Stimulated activated naive CD8-positive, alpha-beta T cell treated with anti-CD3 and anti-CD28 coated beads, Interleukin-15, amount 100 ng/mL, for 72 hours (primary cell): ENCODE data around the gene PIWIL1.
A peak's percentile ranks its signal among the peaks of the same experiment; 100 is the strongest.

Source experiments
- ATAC-seq: fragments of 150-1000 bp; cut with Tn5 transposase; 2 replicates; pipeline ENCODE4 v1.10.0; 2021; ENCODE audit warnings: mild to moderate bottlenecking, moderate library complexity
- DNase-seq, 2 donors: peaks; one replicate each; pipeline ENCODE4 v3.0.0; 2021 to 2022
- H3K27ac Mint-ChIP-seq, 2 donors: one replicate each; pipeline ENCODE4 v1.8.0; 2022; ENCODE audit warnings: mild to moderate bottlenecking in 2 of 2, mixed read lengths in 2 of 2, moderate library complexity in 2 of 2
- H3K27me3 Mint-ChIP-seq: one replicate; pipeline ENCODE4 v1.8.0; 2022; ENCODE audit warnings: mixed read lengths
- H3K4me1 Mint-ChIP-seq: one replicate; pipeline ENCODE4 v1.8.0; 2022; ENCODE audit warnings: mild to moderate bottlenecking, mixed read lengths
- H3K4me3 Mint-ChIP-seq, 2 donors: one replicate each; pipeline ENCODE4 v1.8.0; 2022; ENCODE audit warnings: mild to moderate bottlenecking in 2 of 2, mixed read lengths in 2 of 2, moderate library complexity in 1 of 2
- H3K9me3 Mint-ChIP-seq, 2 donors: one replicate each; pipeline ENCODE4 v1.8.0; 2022; ENCODE audit warnings: mixed read lengths in 2 of 2

Gene PIWIL1

GRCh38 chr12:130337488-130338303 is at the start of gene PIWIL1:
PIWIL1 (plus strand) TSS chr12:130337887; CDS start chr12:130342592, 4,705 bp downstream.
- H3K9me3 Mint-ChIP-seq: no peaks in the 10 kb centered on the region
- DNase-seq (no peak), ATAC-seq (peak; percentile 40)
- no peaks in the 10 kb centered on the region for H3K4me1 Mint-ChIP-seq
- H3K4me3 Mint-ChIP-seq: no peak within 1 kb of the TSS
- H3K27ac Mint-ChIP-seq: no peak within 1 kb of the TSS
- peaks cover 64% of the 10 kb centered on the region for H3K27me3 Mint-ChIP-seq

- H3K4me1 Mint-ChIP-seq: no peaks in the 10 kb centered on the region
- H3K9me3 Mint-ChIP-seq: peaks cover 2 to 35% of the 10 kb centered on the region in 2 donors
- no peak for DNase-seq
- peaks cover 19% of the 10 kb centered on the region for H3K27me3 Mint-ChIP-seq
- no peak overlapping the region for H3K4me3 Mint-ChIP-seq
- ATAC-seq: no peak
- H3K27ac Mint-ChIP-seq: no peak overlapping the region
Observed at GRCh38 chr12:130288206-130288605, 49.5 kb upstream of the PIWIL1 start.

DNA sequence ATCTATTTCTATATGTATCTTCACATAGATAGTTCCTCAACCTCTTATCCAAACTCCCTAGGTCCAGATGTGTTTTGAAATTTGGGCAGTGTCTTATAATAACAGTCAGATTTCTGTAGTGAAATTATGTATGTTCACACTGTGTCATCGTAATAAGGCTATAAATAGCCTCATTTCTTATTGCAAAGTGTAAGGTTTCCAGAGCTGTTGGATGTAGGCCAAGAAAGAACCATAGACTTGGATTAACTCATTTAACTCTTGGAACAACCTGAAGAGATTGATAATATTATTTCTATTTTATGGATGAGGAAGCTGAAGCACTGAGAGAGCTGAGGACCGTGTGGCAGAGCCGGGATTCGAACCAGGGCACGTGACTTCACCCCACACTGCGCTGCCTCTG is 49.0 kb upstream of the PIWIL1 start:
- Mint-ChIP-seq H3K27ac (no peak overlapping the region), H3K27me3 (peaks cover 17% of the 10 kb centered on the region), H3K4me1 (no peaks in the 10 kb centered on the region), H3K4me3 (no peak overlapping the region), H3K9me3 (peaks cover 4 to 30% of the 10 kb centered on the region in 2 donors)
- ATAC-seq: no peak
- DNase-seq: no peak

- no peak for ATAC-seq
- DNase-seq: no peak
- Mint-ChIP-seq H3K27me3 (peaks cover 17% of the 10 kb centered on the region), H3K27ac (no peak overlapping the region), H3K4me3 (no peak overlapping the region), H3K4me1 (no peaks in the 10 kb centered on the region), H3K9me3 (peaks cover 4 to 16% of the 10 kb centered on the region in 2 donors)
Observed at GRCh38 chr12:130290114-130290513, 47.6 kb upstream of the PIWIL1 start.

DNA sequence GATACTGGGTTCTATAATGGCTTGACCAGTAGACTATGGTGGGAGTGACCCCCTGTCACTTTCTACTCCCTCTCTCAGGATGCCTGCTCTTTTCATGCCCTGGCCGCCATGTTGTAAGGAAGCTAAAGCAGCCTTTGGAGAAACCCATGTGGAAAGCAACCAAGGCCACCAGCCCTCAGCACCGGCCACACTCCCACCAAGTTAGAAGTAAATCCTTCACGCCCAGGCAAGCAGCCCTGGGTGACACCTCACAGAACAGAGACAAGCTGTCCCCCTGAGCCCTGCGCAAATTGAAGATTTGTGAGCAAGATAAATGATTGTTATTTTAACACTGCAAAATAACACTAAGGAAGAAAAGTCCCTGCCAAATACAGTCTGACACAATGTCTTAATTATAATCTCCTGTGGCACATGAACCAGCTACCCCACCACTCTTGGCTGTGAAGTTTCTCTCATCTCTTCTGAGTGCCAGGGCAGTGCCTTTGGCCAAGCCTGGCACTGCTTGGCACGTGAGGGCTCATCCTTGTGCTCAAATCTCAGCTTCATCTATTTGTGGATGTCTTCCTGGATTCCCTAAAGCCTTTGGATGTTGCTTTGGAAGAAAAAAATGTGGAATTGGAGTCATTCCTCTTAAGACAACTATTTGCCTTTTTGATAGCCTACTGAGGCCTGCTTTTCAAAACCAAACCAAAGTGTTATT is 39.2 kb upstream of the PIWIL1 start:
- H3K27me3 Mint-ChIP-seq: no peaks in the 10 kb centered on the region
- no peaks in the 10 kb centered on the region for H3K4me1 Mint-ChIP-seq
- peaks cover 9 to 15% of the 10 kb centered on the region in 2 donors for H3K9me3 Mint-ChIP-seq
- no peak overlapping the region for H3K27ac Mint-ChIP-seq
- DNase-seq (no peak), ATAC-seq (no peak)
- H3K4me3 Mint-ChIP-seq: no peak overlapping the region

DNA sequence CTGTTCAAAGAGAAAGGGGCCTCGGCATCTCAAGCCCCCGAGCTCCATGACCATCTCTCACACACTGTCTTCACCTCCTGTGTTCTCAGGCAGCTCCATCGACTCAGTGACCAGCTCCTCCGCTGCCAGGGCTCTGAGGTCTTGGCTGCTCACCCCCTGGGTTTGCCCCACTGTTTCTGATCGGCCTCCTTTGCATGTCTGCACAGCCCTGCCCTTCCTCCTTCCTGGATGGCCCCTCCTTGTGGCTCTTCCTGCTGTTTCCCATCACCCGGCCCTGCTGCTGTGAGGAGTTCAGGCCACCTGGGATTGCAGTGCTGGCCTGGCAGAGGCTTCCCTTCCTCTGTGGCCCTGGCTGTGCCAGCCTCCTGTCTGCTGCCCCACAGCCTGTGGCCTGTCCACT is 38.1 kb upstream of the PIWIL1 start:
- peaks cover 9 to 15% of the 10 kb centered on the region in 2 donors for H3K9me3 Mint-ChIP-seq
- DNase-seq (no peak), ATAC-seq (no peak)
- H3K27ac Mint-ChIP-seq: peak overlapping the region in 1 of 2 donors; percentile 34
- no peak overlapping the region for H3K4me3 Mint-ChIP-seq
- no peaks in the 10 kb centered on the region for H3K27me3 Mint-ChIP-seq
- no peaks in the 10 kb centered on the region for H3K4me1 Mint-ChIP-seq

- no peaks in the 10 kb centered on the region for H3K27me3 Mint-ChIP-seq
- no peak overlapping the region for H3K27ac Mint-ChIP-seq
- no peak overlapping the region for H3K4me3 Mint-ChIP-seq
- peaks cover 9 to 15% of the 10 kb centered on the region in 2 donors for H3K9me3 Mint-ChIP-seq
- H3K4me1 Mint-ChIP-seq: no peaks in the 10 kb centered on the region
- ATAC-seq (no peak), DNase-seq (no peak)
Observed at GRCh38 chr12:130300090-130300489, 37.6 kb upstream of the PIWIL1 start.

DNA sequence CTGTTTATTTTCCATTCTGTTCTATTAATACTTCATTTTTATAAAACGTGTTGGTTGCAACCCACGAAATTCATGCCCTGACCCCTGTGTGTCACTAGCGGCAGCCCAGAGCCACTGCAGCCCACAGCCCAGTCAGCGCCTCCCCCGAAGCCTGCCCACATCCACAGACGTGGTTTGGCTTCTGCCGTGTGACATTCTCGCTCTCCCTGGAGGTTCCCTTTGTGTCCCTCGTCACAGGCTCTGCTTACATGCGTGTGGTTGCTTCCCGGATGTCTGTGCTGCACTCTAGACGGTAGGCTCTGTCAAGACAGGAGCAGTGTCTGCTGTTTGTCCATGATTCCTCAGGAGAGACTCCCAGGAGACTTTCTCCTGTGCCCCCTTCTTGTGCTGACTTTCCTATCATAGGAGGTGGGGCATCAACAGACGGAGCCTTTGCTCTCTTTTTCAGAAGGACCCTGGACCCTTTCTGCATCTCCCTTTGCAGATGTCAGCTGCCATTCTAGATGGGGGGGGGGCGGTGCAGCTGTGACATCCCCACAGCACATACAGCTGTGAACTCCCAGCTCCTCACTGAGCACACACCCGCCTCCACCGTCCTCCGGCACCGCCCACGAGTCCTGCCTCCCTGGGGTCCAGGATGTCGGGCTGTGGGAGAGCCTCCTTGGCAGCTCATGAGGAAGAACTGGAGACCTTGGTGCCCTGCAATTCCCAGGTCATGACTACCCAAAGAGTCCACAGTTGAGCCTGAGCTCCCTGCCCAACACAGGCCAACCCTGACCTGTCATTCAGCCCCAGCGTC is 36.8 kb upstream of the PIWIL1 start:
- Mint-ChIP-seq H3K4me1 (no peaks in the 10 kb centered on the region), H3K9me3 (peaks cover 9 to 15% of the 10 kb centered on the region in 2 donors)

GRCh38 chr12:130301559-130301958 is 36.1 kb upstream of the PIWIL1 start:
- H3K27ac Mint-ChIP-seq: no peak overlapping the region

More for the DNA sequence above, 36.8 kb upstream of the PIWIL1 start:
- Mint-ChIP-seq H3K4me3 (no peak overlapping the region), H3K27me3 (no peaks in the 10 kb centered on the region), H3K27ac (no peak overlapping the region)
- ATAC-seq (no peak), DNase-seq (no peak)

DNA sequence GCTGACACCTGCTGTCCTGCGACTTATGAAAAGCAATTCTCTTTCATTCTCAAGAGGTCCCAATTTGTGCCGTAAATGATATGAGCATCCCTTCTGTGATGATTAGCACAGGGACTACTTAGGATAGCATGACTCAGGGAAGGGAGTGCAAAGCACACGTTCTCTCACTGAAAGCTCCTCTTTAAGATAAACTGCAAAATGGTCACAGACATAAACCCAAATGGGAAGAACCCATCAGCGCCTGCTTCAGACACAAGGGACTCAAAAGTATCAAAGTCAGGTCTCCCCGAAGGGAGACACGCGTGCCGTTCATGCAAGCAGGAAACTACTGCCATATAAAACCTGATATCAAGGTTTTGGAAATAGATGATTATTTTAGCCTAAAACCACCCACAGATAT is 33.9 kb upstream of the PIWIL1 start:
- no peaks in the 10 kb centered on the region for H3K4me1 Mint-ChIP-seq
- no peak for DNase-seq
- peaks cover 12% of the 10 kb centered on the region for H3K27me3 Mint-ChIP-seq
- peaks cover 8 to 9% of the 10 kb centered on the region in 2 donors for H3K9me3 Mint-ChIP-seq
- no peak overlapping the region for H3K4me3 Mint-ChIP-seq
- no peak for ATAC-seq
- no peak overlapping the region for H3K27ac Mint-ChIP-seq

More at GRCh38 chr12:130301559-130301958, 36.1 kb upstream of the PIWIL1 start:
- DNase-seq: no peak
- no peak for ATAC-seq
- Mint-ChIP-seq H3K4me1 (no peaks in the 10 kb centered on the region), H3K9me3 (peaks cover 9 to 15% of the 10 kb centered on the region in 2 donors), H3K4me3 (no peak overlapping the region), H3K27me3 (no peaks in the 10 kb centered on the region)

DNA sequence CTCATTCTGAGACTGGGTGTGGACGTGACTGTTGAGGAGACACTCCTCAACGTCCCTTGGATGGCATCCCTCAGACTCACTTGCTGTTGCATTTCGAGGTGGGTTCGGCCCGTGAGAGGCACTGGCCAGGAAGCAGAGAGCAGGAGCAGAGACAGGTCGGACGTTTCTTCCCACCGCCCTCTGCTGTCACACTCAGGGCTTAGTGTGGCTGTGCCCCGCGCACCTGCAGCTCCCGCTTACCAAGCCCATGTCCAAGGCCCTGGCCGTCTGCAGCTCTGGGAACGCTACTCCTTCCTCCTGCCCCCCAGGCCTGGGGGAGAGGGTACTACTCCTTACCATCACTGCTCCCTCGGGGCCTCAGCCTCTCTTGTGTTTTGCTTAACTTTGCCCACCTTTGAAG is 29.8 kb upstream of the PIWIL1 start:
- no peak overlapping the region for H3K27ac Mint-ChIP-seq
- DNase-seq (no peak), ATAC-seq (no peak)
- H3K27me3 Mint-ChIP-seq: peaks cover 29% of the 10 kb centered on the region
- H3K4me1 Mint-ChIP-seq: no peaks in the 10 kb centered on the region
- H3K4me3 Mint-ChIP-seq: no peak overlapping the region
- no peaks in the 10 kb centered on the region for H3K9me3 Mint-ChIP-seq

- H3K27ac Mint-ChIP-seq: no peak overlapping the region
Observed at GRCh38 chr12:130308393-130308792, 29.3 kb upstream of the PIWIL1 start.

DNA sequence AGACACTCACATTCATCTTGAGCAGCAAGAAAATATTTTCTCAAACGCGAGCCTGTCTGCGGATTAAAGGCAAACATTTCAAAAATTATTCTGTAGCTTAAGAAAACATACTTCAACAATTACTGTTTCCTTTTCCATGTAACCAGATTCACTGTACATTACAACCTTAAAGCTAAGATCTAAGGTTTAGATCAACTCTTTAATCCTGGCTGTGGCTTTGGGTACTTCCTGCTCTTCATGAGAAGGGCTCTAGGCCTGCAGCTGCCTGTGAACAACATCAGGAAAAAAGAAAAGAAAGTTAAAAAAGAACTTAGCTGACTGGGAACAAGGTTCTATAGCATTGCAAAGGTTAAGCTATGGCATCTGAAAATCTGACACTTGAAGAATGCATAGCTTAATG is 21.4 kb upstream of the PIWIL1 start:
- no peak overlapping the region for H3K4me3 Mint-ChIP-seq
- H3K4me1 Mint-ChIP-seq: no peaks in the 10 kb centered on the region
- ATAC-seq: no peak
- H3K27me3 Mint-ChIP-seq: peaks cover 12% of the 10 kb centered on the region
- no peak overlapping the region for H3K27ac Mint-ChIP-seq
- H3K9me3 Mint-ChIP-seq: peaks cover 5 to 8% of the 10 kb centered on the region in 2 donors
- no peak for DNase-seq

More at GRCh38 chr12:130308393-130308792, 29.3 kb upstream of the PIWIL1 start:
- H3K27me3 Mint-ChIP-seq: peaks cover 29% of the 10 kb centered on the region
- no peaks in the 10 kb centered on the region for H3K4me1 Mint-ChIP-seq
- H3K4me3 Mint-ChIP-seq: no peak overlapping the region
- DNase-seq: no peak
- ATAC-seq: no peak
- H3K9me3 Mint-ChIP-seq: no peaks in the 10 kb centered on the region

DNA sequence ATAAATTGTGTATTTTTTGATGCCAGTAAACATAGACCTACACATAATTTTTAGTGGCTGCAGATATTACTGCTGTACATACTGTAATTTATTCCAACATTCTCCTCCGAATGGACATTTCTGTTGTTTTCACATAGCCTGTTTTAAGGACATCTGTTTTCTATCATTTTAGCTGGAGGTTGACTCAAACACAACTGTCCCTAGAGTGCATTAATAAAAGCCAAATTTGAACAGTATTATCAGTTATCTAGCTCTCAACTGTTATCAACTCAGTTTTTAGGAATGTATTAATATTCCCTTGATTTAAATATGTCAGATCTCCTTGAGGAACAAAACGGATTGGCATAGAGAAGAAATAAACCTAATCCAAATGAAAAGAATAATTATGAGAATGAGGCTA is 17.2 kb upstream of the PIWIL1 start:
- no peak overlapping the region for H3K4me3 Mint-ChIP-seq
- no peak overlapping the region for H3K27ac Mint-ChIP-seq
- no peak for DNase-seq
- H3K27me3 Mint-ChIP-seq: peaks cover 3% of the 10 kb centered on the region
- no peaks in the 10 kb centered on the region for H3K9me3 Mint-ChIP-seq
- no peaks in the 10 kb centered on the region for H3K4me1 Mint-ChIP-seq
- no peak for ATAC-seq

DNA sequence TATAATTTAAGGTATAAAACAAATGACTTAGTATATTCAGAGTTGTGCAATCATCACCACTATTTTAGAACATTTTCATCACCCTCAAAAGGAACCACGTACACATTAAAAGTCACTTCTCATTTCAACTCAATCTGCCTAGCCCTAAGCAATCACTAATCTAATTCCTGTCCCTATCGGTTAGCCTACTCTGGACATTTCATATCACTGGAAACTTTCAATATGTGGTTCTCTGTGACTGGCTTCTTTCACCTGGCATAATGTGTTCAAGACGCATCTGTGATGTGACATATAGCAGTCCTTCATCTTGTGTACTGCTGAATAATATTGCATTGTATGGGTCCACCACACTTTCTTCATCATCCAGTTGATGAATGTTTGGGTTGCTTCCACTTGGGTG is 15.4 kb upstream of the PIWIL1 start:
- no peak overlapping the region for H3K4me3 Mint-ChIP-seq
- peaks cover 17% of the 10 kb centered on the region for H3K27me3 Mint-ChIP-seq
- ATAC-seq (no peak), DNase-seq (no peak)
- H3K4me1 Mint-ChIP-seq: no peaks in the 10 kb centered on the region
- no peaks in the 10 kb centered on the region for H3K9me3 Mint-ChIP-seq
- H3K27ac Mint-ChIP-seq: no peak overlapping the region
